ENCODE measurements around the gene NEDD4L.
"Not testable (repeated sequence)": the region's sequence is repeated elsewhere in the genome, so short reads cannot be mapped to it uniquely, and the experiment has no call there.

The NEDD4L gene

GRCh38 chr18:58038063-58038462 is 6.0 kb upstream of the NEDD4L start:
- peaks cover 37% of the 10 kb centered on the region for H3K27me3 Mint-ChIP-seq (ENCODE audit: low read depth)
- peaks cover 7% of the 10 kb centered on the region for H3K4me1 Mint-ChIP-seq (ENCODE audit: low read depth)
- H3K27ac Mint-ChIP-seq = no peak overlapping the region
- H3K9me3 Mint-ChIP-seq = no peaks in the 10 kb centered on the region
- H3K4me3 Mint-ChIP-seq = no peak overlapping the region
- no peaks in the 10 kb centered on the region for H3K36me3 Mint-ChIP-seq (ENCODE audit: low read depth)
- no peak for DNase-seq (ENCODE audit: low spot score)

- no peak for DNase-seq (ENCODE audit: low spot score)
- H3K27me3 Mint-ChIP-seq (ENCODE audit: low read depth) = peaks cover 55% of the 10 kb centered on the region
- H3K4me1 Mint-ChIP-seq (ENCODE audit: low read depth) = peaks cover 26% of the 10 kb centered on the region
- H3K27ac Mint-ChIP-seq = no peak overlapping the region
- no peaks in the 10 kb centered on the region for H3K9me3 Mint-ChIP-seq
- peak overlapping the region; percentile 54 for H3K4me3 Mint-ChIP-seq
- peaks cover 3% of the 10 kb centered on the region for H3K36me3 Mint-ChIP-seq (ENCODE audit: low read depth)
Observed at GRCh38 chr18:58041633-58042032, 2.4 kb upstream of the NEDD4L start.

DNA sequence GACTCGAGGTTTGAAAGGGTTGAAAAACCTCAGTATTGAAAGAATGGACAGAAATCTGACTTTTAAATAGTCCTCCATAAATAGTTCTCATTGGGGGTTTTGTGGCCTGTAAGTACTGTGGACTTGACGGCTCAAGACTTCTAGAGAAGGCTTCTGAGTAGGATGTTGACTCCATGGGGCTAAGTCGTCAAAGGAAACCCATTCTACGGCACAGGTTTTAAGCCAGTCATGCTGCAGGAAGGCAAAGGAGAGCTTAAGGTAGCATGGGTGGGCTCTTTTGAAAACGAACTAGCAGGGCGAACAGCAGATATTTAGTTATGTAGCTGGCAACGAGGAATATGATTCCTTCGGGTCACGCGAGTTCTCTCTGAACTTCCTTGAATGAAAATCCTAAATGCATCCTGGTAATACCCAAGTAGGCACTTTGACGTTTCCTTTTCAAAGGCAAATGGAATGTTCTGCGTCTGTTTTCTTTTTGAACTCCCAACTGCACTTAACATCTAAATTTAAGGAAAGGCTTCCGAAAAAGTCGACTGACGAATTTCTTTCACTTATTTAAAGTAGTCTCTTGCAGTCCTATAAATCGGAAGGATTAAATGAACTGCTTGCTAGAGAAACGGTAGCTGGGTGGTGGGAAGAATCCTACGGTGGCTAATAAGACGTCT is 1.1 kb upstream of the NEDD4L start:
- Mint-ChIP-seq H3K36me3 (ENCODE audit: low read depth) (peaks cover 3% of the 10 kb centered on the region), H3K27ac (no peak overlapping the region), H3K27me3 (ENCODE audit: low read depth) (peaks cover 60% of the 10 kb centered on the region), H3K9me3 (no peaks in the 10 kb centered on the region), H3K4me3 (peak overlapping the region; percentile 83), H3K4me1 (ENCODE audit: low read depth) (peaks cover 26% of the 10 kb centered on the region)
- no peak for DNase-seq (ENCODE audit: low spot score)

DNA sequence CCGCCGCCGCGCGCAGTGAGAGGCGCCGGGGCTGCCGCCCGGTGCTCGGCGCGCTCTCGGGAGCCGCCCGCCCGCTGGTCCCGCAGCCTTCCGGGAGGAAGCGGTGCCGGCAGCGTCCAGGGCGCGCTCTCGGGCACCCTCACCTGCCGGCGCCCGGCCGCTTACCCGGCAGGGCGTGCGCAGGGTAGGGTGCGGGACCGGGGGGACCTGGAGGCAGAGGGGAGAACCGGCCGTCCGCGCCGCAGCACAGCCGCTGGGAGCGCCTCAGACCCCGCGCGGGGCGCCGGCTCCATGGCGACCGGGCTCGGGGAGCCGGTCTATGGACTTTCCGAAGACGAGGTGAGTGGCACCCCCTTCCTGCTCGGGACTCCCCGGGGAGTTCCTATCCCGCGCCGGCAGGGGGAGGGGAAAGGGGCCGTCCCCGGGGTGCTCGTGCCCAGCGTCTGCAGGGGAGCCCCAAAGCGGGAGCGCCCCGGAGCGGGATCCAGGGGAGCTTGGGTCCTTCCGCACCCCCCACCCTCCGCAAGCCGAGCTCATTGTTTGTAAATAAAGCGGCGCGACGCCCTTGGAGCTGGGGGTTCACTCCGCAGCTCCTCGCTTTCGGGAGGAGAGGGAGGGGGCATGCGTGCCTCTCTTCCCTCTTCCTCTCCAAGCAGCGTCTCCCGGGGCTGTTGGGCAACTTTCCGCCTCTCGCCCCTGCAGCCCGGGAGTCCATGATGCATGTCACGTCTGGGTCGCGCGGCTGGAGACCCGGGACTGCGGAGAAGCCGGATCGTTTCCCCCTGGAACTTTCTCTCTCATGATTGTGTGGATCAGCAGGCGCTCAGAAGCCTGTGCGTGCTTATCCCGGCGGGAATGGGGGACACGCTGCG is 580 bp downstream of the NEDD4L start:
- Mint-ChIP-seq H3K36me3 (ENCODE audit: low read depth) (peaks cover 3% of the 10 kb centered on the region), H3K27ac (no peak overlapping the region), H3K9me3 (no peaks in the 10 kb centered on the region), H3K4me1 (ENCODE audit: low read depth) (peaks cover 26% of the 10 kb centered on the region), H3K27me3 (ENCODE audit: low read depth) (peaks cover 55% of the 10 kb centered on the region), H3K4me3 (peak overlapping the region; percentile 91)
- peak; percentile 51 for DNase-seq (ENCODE audit: low spot score)

DNA sequence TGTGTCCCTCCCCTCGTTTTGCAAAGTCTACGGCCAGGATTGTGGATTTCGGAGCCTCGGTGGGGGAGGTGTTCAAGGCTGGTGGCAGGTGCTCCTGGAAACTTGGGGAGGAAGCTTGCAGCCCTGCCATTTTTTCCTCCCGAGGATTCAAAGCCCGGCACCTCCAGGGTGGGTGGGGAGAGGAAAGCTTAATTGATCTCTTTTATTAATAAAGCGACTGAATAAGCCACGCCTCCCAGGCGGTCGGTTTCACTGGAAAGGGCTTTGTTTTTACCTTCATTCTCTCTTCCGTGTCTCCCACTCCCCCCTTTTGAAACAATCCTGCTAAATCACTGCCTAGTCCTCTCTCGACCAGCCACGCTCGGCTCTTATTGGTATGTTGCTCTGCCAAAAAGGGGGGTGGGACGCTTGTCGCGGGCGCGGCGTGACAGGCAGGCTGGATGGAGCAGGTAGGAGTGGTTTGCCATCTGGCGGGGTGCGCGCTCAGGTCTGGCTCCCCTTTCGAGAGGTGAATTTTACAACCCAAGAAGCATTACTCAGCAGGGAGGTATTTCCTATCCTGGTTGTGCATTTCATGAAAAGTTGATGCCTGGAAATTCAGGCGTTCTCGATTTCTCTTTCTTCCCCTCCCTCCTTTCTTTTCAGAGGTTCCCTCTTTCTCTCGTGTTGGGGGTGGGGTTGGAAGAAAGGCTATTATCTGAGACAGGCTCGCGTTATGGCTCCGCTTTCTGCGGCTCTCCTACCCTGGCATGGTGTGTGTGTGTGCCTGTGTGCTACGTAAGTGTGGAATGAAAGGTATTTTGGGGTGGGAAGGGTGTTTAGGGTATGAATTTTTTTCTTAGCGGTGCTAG is 1.4 kb downstream of the NEDD4L start:
- Mint-ChIP-seq H3K4me3 (peak overlapping the region; percentile 91), H3K27ac (no peak overlapping the region), H3K27me3 (ENCODE audit: low read depth) (peaks cover 54% of the 10 kb centered on the region), H3K9me3 (no peaks in the 10 kb centered on the region), H3K4me1 (ENCODE audit: low read depth) (peaks cover 26% of the 10 kb centered on the region), H3K36me3 (ENCODE audit: low read depth) (peaks cover 3% of the 10 kb centered on the region)
- DNase-seq (ENCODE audit: low spot score) = peak; percentile 9

GRCh38 chr18:58046093-58046793 is 2.2 kb downstream of the NEDD4L start:
- H3K27ac Mint-ChIP-seq = no peak overlapping the region
- peak overlapping the region; percentile 91 for H3K4me3 Mint-ChIP-seq
- no peak for DNase-seq (ENCODE audit: low spot score)
- peaks cover 3% of the 10 kb centered on the region for H3K36me3 Mint-ChIP-seq (ENCODE audit: low read depth)
- H3K27me3 Mint-ChIP-seq (ENCODE audit: low read depth) = peaks cover 50% of the 10 kb centered on the region
- no peaks in the 10 kb centered on the region for H3K9me3 Mint-ChIP-seq
- H3K4me1 Mint-ChIP-seq (ENCODE audit: low read depth) = peaks cover 26% of the 10 kb centered on the region

DNA sequence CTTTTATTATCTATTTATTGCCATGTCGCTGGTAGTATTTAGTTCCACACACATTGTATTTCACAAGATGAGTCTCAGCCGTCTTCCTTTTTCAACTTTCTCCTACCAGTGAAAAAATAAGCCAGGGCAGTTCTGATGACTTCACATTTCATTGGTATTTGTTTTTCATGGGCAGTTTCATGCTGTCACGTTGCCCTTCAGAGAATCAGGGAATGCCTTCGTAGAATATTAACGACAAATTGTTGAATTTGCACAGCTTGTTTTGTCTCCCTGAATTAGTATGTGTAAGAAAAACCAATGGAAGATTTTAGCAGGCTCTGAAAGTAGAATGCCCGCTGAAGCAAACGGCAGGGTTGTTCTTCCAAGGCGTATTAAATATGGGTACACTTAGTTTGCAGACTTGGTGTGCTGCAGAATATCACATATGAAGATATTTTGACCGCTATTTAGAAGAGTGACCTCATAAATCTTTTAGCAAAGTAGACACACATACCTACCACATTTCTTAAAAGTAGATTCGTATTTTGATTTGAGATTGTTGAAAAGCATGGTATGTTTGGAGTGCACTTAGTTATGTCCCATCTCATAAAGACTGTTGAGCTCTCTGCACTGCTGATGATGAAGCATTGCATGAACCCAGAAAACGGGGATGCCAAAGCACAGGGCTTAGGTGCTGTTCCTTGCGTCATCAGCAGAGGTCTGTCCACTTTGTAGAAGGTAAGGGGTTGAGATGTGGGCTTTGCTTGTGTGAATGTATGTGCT is 2.9 kb downstream of the NEDD4L start:
- no peak overlapping the region for H3K27ac Mint-ChIP-seq
- H3K36me3 Mint-ChIP-seq (ENCODE audit: low read depth) = peaks cover 3% of the 10 kb centered on the region
- no peak for DNase-seq (ENCODE audit: low spot score)
- peaks cover 47% of the 10 kb centered on the region for H3K27me3 Mint-ChIP-seq (ENCODE audit: low read depth)
- no peak overlapping the region for H3K4me3 Mint-ChIP-seq
- H3K4me1 Mint-ChIP-seq (ENCODE audit: low read depth) = peaks cover 22% of the 10 kb centered on the region
- H3K9me3 Mint-ChIP-seq = no peaks in the 10 kb centered on the region

DNA sequence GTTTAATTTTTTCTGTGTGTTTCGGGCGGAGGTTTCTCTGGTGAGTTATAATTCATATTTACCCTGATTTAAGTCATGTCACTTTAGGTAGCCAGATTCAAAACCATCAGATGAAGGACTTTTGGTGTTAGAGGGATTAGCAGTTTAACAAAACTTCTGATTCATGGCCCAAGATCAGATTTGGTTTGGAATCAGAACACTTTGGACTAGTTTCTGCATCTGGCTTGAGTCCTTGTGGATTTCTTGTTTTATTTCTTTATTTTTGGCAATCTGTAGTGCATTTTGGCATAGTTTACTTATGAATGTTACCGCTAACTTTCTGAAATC is 3.5 kb downstream of the NEDD4L start:
- peaks cover 3% of the 10 kb centered on the region for H3K36me3 Mint-ChIP-seq (ENCODE audit: low read depth)
- H3K4me1 Mint-ChIP-seq (ENCODE audit: low read depth) = peaks cover 22% of the 10 kb centered on the region
- DNase-seq (ENCODE audit: low spot score) = no peak
- H3K9me3 Mint-ChIP-seq = no peaks in the 10 kb centered on the region
- peaks cover 43% of the 10 kb centered on the region for H3K27me3 Mint-ChIP-seq (ENCODE audit: low read depth)
- H3K27ac Mint-ChIP-seq = no peak overlapping the region
- H3K4me3 Mint-ChIP-seq = no peak overlapping the region

DNA sequence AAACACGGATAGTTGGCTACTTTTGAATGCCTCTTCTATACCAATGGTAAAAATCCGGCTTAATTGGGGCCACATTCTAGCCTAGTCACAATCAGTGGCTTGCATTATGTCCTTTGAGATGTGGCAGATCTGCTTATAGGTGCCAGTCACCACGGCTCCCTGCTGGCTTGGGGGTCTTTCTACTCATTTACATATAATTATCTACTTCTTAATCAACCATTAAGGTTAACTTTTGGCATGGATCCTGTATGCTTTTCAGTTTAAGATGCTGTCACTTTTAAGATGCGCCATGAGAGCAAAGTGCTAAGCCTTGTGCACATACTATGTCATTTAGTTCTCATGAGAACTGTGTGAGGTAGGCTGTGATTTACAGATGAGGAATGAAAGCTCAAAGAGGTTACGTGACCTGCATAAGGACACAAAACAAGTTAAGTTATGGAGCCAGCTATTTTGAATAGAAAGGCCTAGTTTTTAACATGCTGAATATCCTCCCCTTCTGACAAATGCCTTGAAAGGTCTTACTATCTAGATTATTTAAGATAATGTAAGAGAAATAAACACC is 4.1 kb downstream of the NEDD4L start:
- no peak for DNase-seq (ENCODE audit: low spot score)
- H3K4me1 Mint-ChIP-seq (ENCODE audit: low read depth) = peaks cover 18% of the 10 kb centered on the region
- H3K9me3 Mint-ChIP-seq = no peaks in the 10 kb centered on the region
- no peak overlapping the region for H3K4me3 Mint-ChIP-seq
- peaks cover 3% of the 10 kb centered on the region for H3K36me3 Mint-ChIP-seq (ENCODE audit: low read depth)
- H3K27me3 Mint-ChIP-seq (ENCODE audit: low read depth) = peaks cover 37% of the 10 kb centered on the region
- H3K27ac Mint-ChIP-seq = no peak overlapping the region

DNA sequence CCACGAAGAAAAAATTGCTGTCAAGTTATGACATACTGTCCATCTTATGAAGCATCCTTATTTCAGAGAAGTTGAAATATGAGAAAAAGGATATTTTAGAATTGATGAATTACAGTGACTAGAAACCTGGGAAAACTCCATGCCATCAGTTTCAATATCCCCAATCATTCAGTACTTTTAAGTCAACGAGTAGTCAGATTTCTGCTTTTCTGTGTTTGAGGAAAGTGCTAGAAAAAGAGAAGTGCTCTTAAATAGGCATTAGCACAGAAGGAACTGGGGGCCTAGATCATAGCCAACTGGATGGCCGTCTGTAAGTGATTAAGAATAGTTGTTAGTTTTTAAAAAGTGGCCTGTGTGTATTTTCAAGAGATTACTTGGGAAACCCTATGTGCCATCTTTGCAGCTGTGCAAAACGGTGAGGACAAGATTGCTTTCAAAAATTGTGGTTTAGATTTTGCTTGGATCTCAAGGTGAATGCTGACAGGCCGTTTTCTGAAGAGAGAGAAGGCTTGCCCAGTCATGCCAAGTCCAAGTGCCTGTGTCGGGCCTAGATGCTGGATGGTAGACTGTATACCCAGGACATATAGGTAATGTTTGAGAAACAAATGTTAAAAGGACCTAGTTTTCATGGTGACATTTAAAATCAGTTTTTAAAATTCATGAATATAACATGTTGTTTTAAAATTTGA is 5.1 kb downstream of the NEDD4L start:
- no peak overlapping the region for H3K4me3 Mint-ChIP-seq
- no peaks in the 10 kb centered on the region for H3K9me3 Mint-ChIP-seq
- peaks cover 33% of the 10 kb centered on the region for H3K27me3 Mint-ChIP-seq (ENCODE audit: low read depth)
- DNase-seq (ENCODE audit: low spot score) = no peak
- peaks cover 12% of the 10 kb centered on the region for H3K4me1 Mint-ChIP-seq (ENCODE audit: low read depth)
- no peak overlapping the region for H3K27ac Mint-ChIP-seq
- peaks cover 3% of the 10 kb centered on the region for H3K36me3 Mint-ChIP-seq (ENCODE audit: low read depth)

DNA sequence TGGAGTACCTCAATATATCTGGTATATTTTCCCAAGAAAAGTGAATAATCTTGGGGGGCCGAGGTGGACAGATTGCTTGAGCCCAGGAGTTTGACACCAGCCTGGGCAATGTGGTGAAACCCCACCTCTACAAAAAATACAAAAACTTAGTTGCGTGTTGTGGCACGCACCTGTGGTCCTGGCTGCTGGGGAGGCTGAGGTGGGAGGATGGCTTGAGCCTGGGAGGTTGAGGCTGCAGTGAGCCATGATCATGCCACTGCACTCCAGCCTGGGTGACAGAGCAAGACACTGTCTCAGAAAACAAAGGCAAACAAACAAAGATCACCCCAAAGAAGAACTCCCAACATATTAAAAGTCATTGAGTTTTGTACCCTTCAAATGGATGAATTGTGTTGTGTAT is 6.9 kb downstream of the NEDD4L start:
- H3K27ac Mint-ChIP-seq; H3K9me3 Mint-ChIP-seq; H3K4me1 Mint-ChIP-seq (ENCODE audit: low read depth); H3K36me3 Mint-ChIP-seq (ENCODE audit: low read depth); DNase-seq (ENCODE audit: low spot score); H3K4me3 Mint-ChIP-seq: not testable (repeated sequence)
- H3K27me3 Mint-ChIP-seq (ENCODE audit: low read depth) = peaks cover 23% of the 10 kb centered on the region

DNA sequence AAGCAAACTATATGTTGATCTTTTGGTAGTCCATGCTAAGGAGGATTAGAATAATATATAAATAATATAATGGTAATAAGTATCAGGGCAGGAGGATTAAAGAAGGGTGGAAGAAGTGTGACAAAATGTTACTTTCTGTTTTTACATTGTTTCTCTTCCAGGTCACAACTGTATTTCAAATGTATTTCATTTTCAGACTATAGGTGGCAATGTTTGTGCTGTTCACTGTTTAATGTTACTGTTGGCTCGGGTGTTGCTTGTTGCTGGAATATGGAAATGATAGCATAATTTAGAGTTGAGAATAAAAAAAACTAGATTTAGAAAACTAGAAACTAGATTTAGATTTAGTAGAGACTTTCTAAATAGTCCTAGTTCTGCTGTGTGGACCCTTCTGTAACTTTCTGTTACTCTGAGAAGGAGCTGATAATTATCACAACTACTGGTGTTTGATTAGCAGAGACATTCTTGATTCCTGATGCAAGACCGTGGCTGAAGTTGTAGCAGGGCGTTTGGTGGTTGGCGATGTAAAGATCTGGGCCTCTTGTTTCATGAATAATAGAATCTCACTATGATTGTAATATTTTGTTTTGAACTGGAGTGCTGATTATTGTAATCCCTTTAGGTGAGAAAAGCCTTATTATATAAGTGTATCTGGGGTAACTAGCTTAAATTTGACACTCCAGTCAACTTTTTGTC is 7.9 kb downstream of the NEDD4L start:
- H3K27me3 Mint-ChIP-seq (ENCODE audit: low read depth) = peaks cover 13% of the 10 kb centered on the region

More for the DNA sequence above, 7.9 kb downstream of the NEDD4L start:
- H3K36me3 Mint-ChIP-seq (ENCODE audit: low read depth) = no peaks in the 10 kb centered on the region
- H3K27ac Mint-ChIP-seq = no peak overlapping the region
- DNase-seq (ENCODE audit: low spot score) = no peak
- H3K4me3 Mint-ChIP-seq = no peak overlapping the region
- H3K9me3 Mint-ChIP-seq = no peaks in the 10 kb centered on the region
- H3K4me1 Mint-ChIP-seq (ENCODE audit: low read depth) = no peaks in the 10 kb centered on the region
